Astrocyte (in vitro differentiated cells and primary cell): ENCODE measurements around the gene ST6GALNAC4. TPM values are rescaled to one million over a fixed set of nuclear protein-coding genes. Genes with fewer than 3 reads are reported as not detected.

Source experiments
- DNase-seq: peaks from one replicate; pipeline ENCODE4 v3.0.0-alpha.2; 2010; ENCODE audit warnings: low read depth
- FAIRE-seq: peaks from 2 replicates; lab custom pipeline; 2011; peaks lifted over from hg19 to GRCh38; lab: Jason Lieb, UNC
- H2AFZ ChIP-seq: 2 replicates; pipeline ENCODE4 v1.6.0; 2012; ENCODE audit warnings: low read depth, low read length, inconsistent platforms
- H3K27ac ChIP-seq: 2 replicates; pipeline ENCODE4 v1.5.1; 2011; ENCODE audit warnings: low read depth, low read length, inconsistent platforms
- H3K27me3 ChIP-seq: 2 replicates; pipeline ENCODE4 v1.6.0; 2011; ENCODE audit warnings: low read length, inconsistent platforms; ENCODE audit not compliant: insufficient read depth
- H3K36me3 ChIP-seq: 2 replicates; pipeline ENCODE4 v1.5.1; 2011; ENCODE audit warnings: low read length, inconsistent platforms; ENCODE audit not compliant: insufficient read depth
- H3K4me1 ChIP-seq: 2 replicates; pipeline ENCODE4 v1.5.1; 2011; ENCODE audit warnings: low read length, inconsistent platforms; ENCODE audit not compliant: insufficient read depth
- H3K4me2 ChIP-seq: 2 replicates; pipeline ENCODE4 v1.6.0; 2012; ENCODE audit warnings: low read length, inconsistent platforms
- H3K4me3 ChIP-seq: 2 replicates; pipeline ENCODE4 v1.5.1; 2011; ENCODE audit warnings: low read depth, mild to moderate bottlenecking, low read length, inconsistent platforms; ENCODE audit not compliant: insufficient read depth
- H3K79me2 ChIP-seq: 2 replicates; pipeline ENCODE4 v1.6.0; 2012; ENCODE audit warnings: mild to moderate bottlenecking, low read length, inconsistent platforms; ENCODE audit not compliant: insufficient read depth
- H3K9ac ChIP-seq: 2 replicates; pipeline ENCODE4 v1.6.0; 2012; ENCODE audit warnings: mild to moderate bottlenecking, low read length, inconsistent platforms
- H3K9me3 ChIP-seq: 2 replicates; pipeline ENCODE4 v1.5.1; 2012; ENCODE audit warnings: low read depth, mild to moderate bottlenecking, low read length, inconsistent platforms; ENCODE audit not compliant: insufficient read depth
- H4K20me1 ChIP-seq: 2 replicates; pipeline ENCODE4 v1.6.0; 2012; ENCODE audit warnings: low read length, inconsistent platforms; ENCODE audit not compliant: insufficient read depth
- H3K27ac Mint-ChIP-seq: one replicate; pipeline ENCODE4 v1.8.0; 2021; ENCODE audit warnings: mild to moderate bottlenecking, mixed read lengths; ENCODE audit not compliant: unreplicated experiment
- H3K27me3 Mint-ChIP-seq: one replicate; pipeline ENCODE4 v1.8.0; 2021; ENCODE audit warnings: low read depth, mixed read lengths; ENCODE audit not compliant: unreplicated experiment
- H3K36me3 Mint-ChIP-seq: one replicate; pipeline ENCODE4 v1.8.0; 2021; ENCODE audit warnings: low read depth, mixed read lengths; ENCODE audit not compliant: unreplicated experiment
- H3K4me1 Mint-ChIP-seq: one replicate; pipeline ENCODE4 v1.8.0; 2021; ENCODE audit warnings: low read depth, mixed read lengths; ENCODE audit not compliant: unreplicated experiment
- H3K4me3 Mint-ChIP-seq: one replicate; pipeline ENCODE4 v1.8.0; 2021; ENCODE audit warnings: mild to moderate bottlenecking, moderate library complexity, mixed read lengths; ENCODE audit not compliant: unreplicated experiment
- H3K9me3 Mint-ChIP-seq: one replicate; pipeline ENCODE4 v1.8.0; 2021; ENCODE audit warnings: mild to moderate bottlenecking, mixed read lengths; ENCODE audit not compliant: unreplicated experiment
- CTCF ChIP-seq: IDR thresholded peaks from 2 replicates; pipeline ENCODE4 v1.5.1; 2011; ENCODE audit warnings: low read depth, mild to moderate bottlenecking, inconsistent platforms, low read length, moderate library complexity; ENCODE audit not compliant: insufficient read depth
- EZH2 ChIP-seq: IDR thresholded peaks from 2 replicates; pipeline ENCODE4 v1.6.1; 2012; ENCODE audit warnings: mild to moderate bottlenecking, low read length, inconsistent platforms; ENCODE audit not compliant: insufficient read depth
- total RNA-seq: library from RNA; stranded (reverse); gene quantifications from 2 replicates; pipeline ENCODE4 v1.2.1, GENCODE V29; 2021

The ST6GALNAC4 gene
- total RNA-seq, 1 donor from 2014 or later, result 14.5 TPM

DNA sequence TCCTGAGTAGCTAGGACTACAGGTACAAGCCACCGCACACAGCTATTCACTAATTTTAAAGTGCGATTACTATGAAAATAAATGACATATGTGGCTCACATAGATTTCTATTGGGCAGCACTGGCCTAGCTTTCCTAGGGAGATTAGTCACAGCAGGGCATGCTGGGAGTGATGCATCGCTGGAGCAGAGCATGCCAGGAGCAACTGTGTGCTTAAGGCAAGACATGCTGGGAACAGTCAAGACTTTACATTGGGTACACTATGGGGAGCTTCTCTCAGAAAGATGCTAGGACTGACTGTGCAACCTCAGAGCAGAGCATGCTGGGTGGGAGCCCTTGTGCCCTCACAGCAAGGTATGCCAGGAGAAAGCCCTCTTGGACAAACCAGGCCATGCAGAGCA lies 26.8 kb downstream of the ST6GALNAC4 start:
- Histone ChIP-seq H3K79me2 (no peaks in the 10 kb centered on the region), H3K27me3 (no peaks in the 10 kb centered on the region), H3K4me1 (no peaks in the 10 kb centered on the region), H2AFZ (no peak overlapping the region), H3K4me2 (no peak overlapping the region), H3K4me3 (no peak overlapping the region), H3K9ac (no peak overlapping the region), H3K36me3 (peaks cover 40% of the 10 kb centered on the region), H4K20me1 (peaks cover 32% of the 10 kb centered on the region), H3K27ac (no peak overlapping the region), H3K9me3 (peaks cover 10% of the 10 kb centered on the region)
- Mint-ChIP-seq H3K4me1 (peaks cover 10% of the 10 kb centered on the region), H3K27ac (no peak overlapping the region), H3K9me3 (no peaks in the 10 kb centered on the region), H3K27me3 (no peaks in the 10 kb centered on the region), H3K4me3 (no peak overlapping the region), H3K36me3 (peaks cover 40% of the 10 kb centered on the region)
- TF ChIP-seq CTCF (no peak), EZH2 (no peak)
- DNase-seq (no peak), FAIRE-seq (no peak)

DNA sequence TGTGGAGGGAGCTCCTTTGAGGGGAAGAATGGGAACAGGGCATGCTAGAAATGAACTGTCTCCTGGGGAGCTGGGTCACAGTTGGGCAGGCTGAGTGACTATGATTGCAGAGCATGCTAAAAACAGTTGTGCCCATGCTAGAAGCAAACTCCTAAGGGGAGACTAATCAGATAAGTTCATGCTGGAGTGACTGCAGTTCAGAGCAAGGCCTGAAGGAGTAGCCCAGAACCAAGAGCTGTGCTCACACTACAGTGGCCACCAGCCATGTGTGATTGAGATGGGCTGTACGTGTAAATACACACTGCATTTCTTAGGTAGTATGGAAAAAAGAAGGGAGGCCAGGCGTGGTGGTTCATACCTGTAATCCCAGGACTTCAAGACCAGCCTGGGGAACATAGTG lies 29.0 kb downstream of the ST6GALNAC4 start:
- H3K27me3 ChIP-seq, result no peaks in the 10 kb centered on the region
- TF ChIP-seq CTCF (no peak), EZH2 (no peak)
- no peaks in the 10 kb centered on the region for H3K79me2 ChIP-seq
- Mint-ChIP-seq H3K4me1 (peaks cover 20% of the 10 kb centered on the region), H3K4me3 (no peak overlapping the region), H3K36me3 (peaks cover 21% of the 10 kb centered on the region), H3K27ac (no peak overlapping the region), H3K27me3 (no peaks in the 10 kb centered on the region), H3K9me3 (no peaks in the 10 kb centered on the region)
- peaks cover 19% of the 10 kb centered on the region for H3K36me3 ChIP-seq
- no peaks in the 10 kb centered on the region for H3K9me3 ChIP-seq
- DNase-seq (no peak), FAIRE-seq (no peak)
- H3K4me1 ChIP-seq, result peaks cover 5% of the 10 kb centered on the region
- H3K27ac ChIP-seq, result no peak overlapping the region
- no peak overlapping the region for H3K9ac ChIP-seq
- H3K4me3 ChIP-seq, result no peak overlapping the region
- H3K4me2 ChIP-seq, result no peak overlapping the region
- H2AFZ ChIP-seq, result no peak overlapping the region
- peaks cover 25% of the 10 kb centered on the region for H4K20me1 ChIP-seq

GRCh38 chr9:127886401-127886972 lies 30.4 kb downstream of the ST6GALNAC4 start:
- Histone ChIP-seq H3K4me1 (peaks cover 5% of the 10 kb centered on the region), H3K27me3 (no peaks in the 10 kb centered on the region), H3K79me2 (no peaks in the 10 kb centered on the region), H3K4me3 (no peak overlapping the region), H3K27ac (no peak overlapping the region), H2AFZ (no peak overlapping the region), H4K20me1 (peaks cover 25% of the 10 kb centered on the region), H3K4me2 (no peak overlapping the region), H3K36me3 (peaks cover 15% of the 10 kb centered on the region), H3K9me3 (no peaks in the 10 kb centered on the region), H3K9ac (no peak overlapping the region)
- H3K4me1 Mint-ChIP-seq, result peaks cover 13% of the 10 kb centered on the region
- TF ChIP-seq CTCF (no peak), EZH2 (no peak)
- H3K27me3 Mint-ChIP-seq, result no peaks in the 10 kb centered on the region
- DNase-seq, result no peak
- no peak for FAIRE-seq
- peaks cover 15% of the 10 kb centered on the region for H3K36me3 Mint-ChIP-seq
- H3K27ac Mint-ChIP-seq, result peak overlapping the region; percentile 41
- no peaks in the 10 kb centered on the region for H3K9me3 Mint-ChIP-seq
- no peak overlapping the region for H3K4me3 Mint-ChIP-seq
